Measurements from ENCODE around the gene JUN. TPM values are rescaled to one million over a fixed set of nuclear protein-coding genes. Genes with fewer than 3 reads are reported as not detected.

The JUN gene
- total and polyA plus RNA-seq, 2 of the 4 experiments (the other 2 are of a cell fraction): 46.6 to 89.1 TPM

DNA sequence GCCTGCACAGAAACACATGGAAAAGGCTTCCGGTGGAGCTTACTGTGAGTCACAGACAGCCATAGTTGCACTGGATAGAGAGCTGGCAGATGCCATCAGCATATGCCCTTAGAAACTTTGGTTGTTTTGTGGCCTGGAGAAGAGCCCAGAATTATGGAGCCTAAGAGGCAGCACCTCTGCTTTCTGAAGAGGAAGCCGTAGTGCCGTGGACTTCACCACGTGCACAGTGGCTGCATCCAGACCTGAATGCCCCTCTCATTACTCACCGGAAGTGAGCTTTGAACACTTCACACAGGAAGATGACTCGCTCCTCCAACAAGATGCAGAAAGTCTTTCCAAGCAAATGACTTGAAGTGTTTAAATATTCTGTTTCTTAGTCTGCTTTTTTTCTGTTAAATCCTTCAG is 28.4 kb downstream of the JUN start:
- H2BK5ac ChIP-seq (ENCODE audit: low read depth, low read length, poor library complexity, severe bottlenecking): peak overlapping the region; percentile 96
- H3K4ac ChIP-seq (ENCODE audit: low read depth, low read length): peak overlapping the region; percentile 97
- peak overlapping the region; percentile 82 for H2AK9ac ChIP-seq (replicated peaks; ENCODE audit: low read depth, low read length, poor library complexity)
- intact Hi-C loops (cut with micrococcal nuclease): no loop called here
- ChIA-PET CTCF (interaction anchor here (1.4 kb wide), 1 partner anchor 13 kb away, joined by 4 read pairs; no protein-coding TSS in a partner anchor), POLR2A (ENCODE audit: unreplicated experiment) (interaction anchor here (1.2 to 1.4 kb wide), 2 partner anchors 9 to 10 kb away, joined by 5 to 6 read pairs; no protein-coding TSS in a partner anchor)
- WGBS, 2 experiments (ENCODE audit: extremely low coverage in 2 of 2, insufficient read length in 1 of 2): no CpG with 5 or more reads among the region's 6 CpGs
- H4K91ac ChIP-seq (ENCODE audit: insufficient read depth, low read depth, low read length): peak overlapping the region; percentile 99
- peak overlapping the region; percentile 85 to 98 for H4K8ac ChIP-seq (ENCODE audit: low read depth in 2 of 2, low read length in 2 of 2)
- H4K20me1 ChIP-seq (ENCODE audit: insufficient read depth, low read length): no peaks in the 10 kb centered on the region
- peak overlapping the region; percentile 93 for H3K14ac ChIP-seq (replicated peaks; ENCODE audit: low read depth, low read length)
- H2BK120ac ChIP-seq (ENCODE audit: low read depth, low read length): peak overlapping the region; percentile 98
- no peaks in the 10 kb centered on the region for H3K27me3 ChIP-seq (ENCODE audit: control insufficient read depth, insufficient read depth, low read length)
- peak overlapping the region; percentile 15 for H2AFZ ChIP-seq (replicated peaks; ENCODE audit: low read length, poor library complexity)
- peak; percentile 100 for DNase-seq
- no peaks in the 10 kb centered on the region for H3K36me3 ChIP-seq (ENCODE audit: control insufficient read depth, insufficient read depth, low read length)
- TF ChIP-seq, protein P1, sequence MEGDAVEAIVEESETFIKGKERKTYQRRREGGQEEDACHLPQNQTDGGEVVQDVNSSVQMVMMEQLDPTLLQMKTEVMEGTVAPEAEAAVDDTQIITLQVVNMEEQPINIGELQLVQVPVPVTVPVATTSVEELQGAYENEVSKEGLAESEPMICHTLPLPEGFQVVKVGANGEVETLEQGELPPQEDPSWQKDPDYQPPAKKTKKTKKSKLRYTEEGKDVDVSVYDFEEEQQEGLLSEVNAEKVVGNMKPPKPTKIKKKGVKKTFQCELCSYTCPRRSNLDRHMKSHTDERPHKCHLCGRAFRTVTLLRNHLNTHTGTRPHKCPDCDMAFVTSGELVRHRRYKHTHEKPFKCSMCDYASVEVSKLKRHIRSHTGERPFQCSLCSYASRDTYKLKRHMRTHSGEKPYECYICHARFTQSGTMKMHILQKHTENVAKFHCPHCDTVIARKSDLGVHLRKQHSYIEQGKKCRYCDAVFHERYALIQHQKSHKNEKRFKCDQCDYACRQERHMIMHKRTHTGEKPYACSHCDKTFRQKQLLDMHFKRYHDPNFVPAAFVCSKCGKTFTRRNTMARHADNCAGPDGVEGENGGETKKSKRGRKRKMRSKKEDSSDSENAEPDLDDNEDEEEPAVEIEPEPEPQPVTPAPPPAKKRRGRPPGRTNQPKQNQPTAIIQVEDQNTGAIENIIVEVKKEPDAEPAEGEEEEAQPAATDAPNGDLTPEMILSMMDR (conservative IDR thresholded peaks at IDR 0.05; ENCODE audit: low read depth, low read length): no peak
- TF ChIP-seq POLR2A (IDR thresholded peaks at IDR 0.05; ENCODE audit: low read depth, low read length): no peak
- no peak for TF ChIP-seq RAD21 (IDR thresholded peaks at IDR 0.05; ENCODE audit: low read length)
- TF ChIP-seq MXI1 (IDR thresholded peaks at IDR 0.05; ENCODE audit: borderline replicate concordance, low read depth, low read length): peak; percentile 67; the same call in 1 of the 2 replicates
- TF ChIP-seq FOS (IDR thresholded peaks at IDR 0.05; ENCODE audit: low read depth, low read length): peak; percentile 84
- peak; percentile 91 for TF ChIP-seq BHLHE40 (IDR thresholded peaks at IDR 0.05; ENCODE audit: low read depth, low read length)
- no peak for TF ChIP-seq CHD1 (IDR thresholded peaks at IDR 0.05; ENCODE audit: low read depth, low read length)
- TF ChIP-seq, protein P2, sequence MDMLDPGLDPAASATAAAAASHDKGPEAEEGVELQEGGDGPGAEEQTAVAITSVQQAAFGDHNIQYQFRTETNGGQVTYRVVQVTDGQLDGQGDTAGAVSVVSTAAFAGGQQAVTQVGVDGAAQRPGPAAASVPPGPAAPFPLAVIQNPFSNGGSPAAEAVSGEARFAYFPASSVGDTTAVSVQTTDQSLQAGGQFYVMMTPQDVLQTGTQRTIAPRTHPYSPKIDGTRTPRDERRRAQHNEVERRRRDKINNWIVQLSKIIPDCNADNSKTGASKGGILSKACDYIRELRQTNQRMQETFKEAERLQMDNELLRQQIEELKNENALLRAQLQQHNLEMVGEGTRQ (IDR thresholded peaks at IDR 0.05; ENCODE audit: low read depth, low read length): peak; percentile 89
- TF ChIP-seq MAFK (IDR thresholded peaks at IDR 0.05; ENCODE audit: low read depth, low read length): 0 out of 2 replicates have a peak, but pooled peaks have one; percentile 6
- peak; percentile 19; the same call in 1 of the 2 replicates for TF ChIP-seq NFE2L2 (IDR thresholded peaks at IDR 0.05; ENCODE audit: low read depth, low read length)
- TF ChIP-seq CEBPB (IDR thresholded peaks at IDR 0.05; ENCODE audit: low read depth, low read length): peak; percentile 59; the same call in 1 of the 2 replicates
- peak; percentile 30; the same call in 1 of the 2 replicates for TF ChIP-seq SMC3 (IDR thresholded peaks at IDR 0.05; ENCODE audit: low read depth, low read length)
- TF ChIP-seq RCOR1 (IDR thresholded peaks at IDR 0.05; ENCODE audit: insufficient replicate concordance, low read length): peak; percentile 55
- TF ChIP-seq MAZ (IDR thresholded peaks at IDR 0.05; ENCODE audit: borderline replicate concordance, low read depth, low read length): no peak
- H3K27ac ChIP-seq (ENCODE audit: insufficient read depth, low read length): peak overlapping the region; percentile 78
- H3K18ac ChIP-seq (ENCODE audit: low read depth, low read length): peak overlapping the region; percentile 79
- ATAC-seq (ENCODE audit: low read depth): peak; percentile 90
- H3K9me1 ChIP-seq (ENCODE audit: insufficient read depth, low read length): peaks cover 25% of the 10 kb centered on the region
- peak overlapping the region; percentile 92 for H2BK15ac ChIP-seq (ENCODE audit: low read depth, low read length)
- no peak overlapping the region for H3K9ac ChIP-seq (ENCODE audit: low read depth, low read length)
- peak overlapping the region; percentile 99 for H2BK20ac ChIP-seq (ENCODE audit: low read depth, low read length)
- BruUV-seq (replicated peaks): no TSS peak
- peak overlapping the region; percentile 85 for H3K56ac ChIP-seq (ENCODE audit: extremely low read depth, insufficient read depth, low read length)
- dilution Hi-C loops (cut with HindIII; ENCODE audit: low sequenced_read_pairs, unreplicated experiment): no loop called here
- H3K4me1 ChIP-seq (ENCODE audit: control insufficient read depth, insufficient read depth, low read length): peaks cover 29% of the 10 kb centered on the region
- H3K4me3 ChIP-seq (ENCODE audit: insufficient read depth, low read depth, low read length): no peak overlapping the region
- no peaks in the 10 kb centered on the region for H3K9me3 ChIP-seq (ENCODE audit: control insufficient read depth, insufficient read depth, low read length)
- H2AK5ac ChIP-seq (ENCODE audit: low read depth, low read length): peak overlapping the region; percentile 98
- peak overlapping the region; percentile 26 for H3K4me2 ChIP-seq (ENCODE audit: low read depth, low read length)
- peaks cover 0 to 20% of the 10 kb centered on the region in 2 experiments; a peak in 3 of 4 replicates for H3K79me1 ChIP-seq (ENCODE audit: low read depth in 1 of 2, low read length in 2 of 2)
- in situ Hi-C loops (cut with MboI; ENCODE audit: low sequenced_read_pairs): no loop called here
- peak overlapping the region; percentile 95; the same call in 1 of the 2 replicates for H3K23ac ChIP-seq (ENCODE audit: low read depth, low read length)
- peak overlapping the region; percentile 31 for H4K5ac ChIP-seq (ENCODE audit: low read depth, low read length)

Data from IMR-90 (cell line).